Stimulated activated CD4-positive, alpha-beta T cell treated with anti-CD3 and anti-CD28 coated beads, TNF-alpha, amount 100 ng/mL, for 24 hours (primary cell): ENCODE measurements around the gene MAP4K1.
A peak's percentile ranks its signal among the peaks of the same experiment; 100 is the strongest.
"Not testable (repeated sequence)": the region's sequence is repeated elsewhere in the genome, so short reads cannot be mapped to it uniquely, and the experiment has no call there.

Source experiments
- DNase-seq, 3 experiments: peaks; one replicate each; pipeline ENCODE4 v3.0.0-alpha.2; 2020; ENCODE audit warnings: low read depth in 3 of 3

MAP4K1 gene

DNA sequence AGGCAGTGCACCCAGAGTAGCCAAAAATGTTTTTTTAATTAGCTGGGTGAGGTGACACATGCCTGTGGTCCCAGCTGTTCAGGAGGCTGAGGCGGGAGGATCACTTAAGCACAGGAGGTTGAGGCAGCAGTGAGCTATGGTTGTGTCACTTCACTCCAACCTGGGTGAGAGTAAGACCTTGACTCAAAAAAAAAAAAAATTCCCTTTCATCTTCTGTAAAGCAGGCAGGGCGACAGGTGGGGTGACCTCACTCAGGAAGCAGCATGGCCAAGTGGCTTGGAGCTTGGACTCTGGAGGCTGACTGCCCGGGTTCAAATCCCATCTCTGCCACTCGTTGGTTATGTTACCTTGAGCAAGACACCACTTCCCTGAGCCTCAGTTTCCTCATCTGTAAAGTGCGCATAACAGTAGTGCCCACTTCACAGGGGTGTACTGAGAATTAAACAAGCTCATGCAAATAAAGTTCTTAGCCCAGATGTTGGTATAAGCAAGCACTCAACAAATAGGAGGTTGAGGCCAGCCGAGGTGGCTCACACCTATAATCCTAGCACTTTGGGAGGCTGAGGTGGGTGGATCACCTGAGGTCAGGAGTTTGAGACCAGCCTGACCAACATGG lies 48.3 kb downstream of the MAP4K1 start:
- no peak for DNase-seq

DNA sequence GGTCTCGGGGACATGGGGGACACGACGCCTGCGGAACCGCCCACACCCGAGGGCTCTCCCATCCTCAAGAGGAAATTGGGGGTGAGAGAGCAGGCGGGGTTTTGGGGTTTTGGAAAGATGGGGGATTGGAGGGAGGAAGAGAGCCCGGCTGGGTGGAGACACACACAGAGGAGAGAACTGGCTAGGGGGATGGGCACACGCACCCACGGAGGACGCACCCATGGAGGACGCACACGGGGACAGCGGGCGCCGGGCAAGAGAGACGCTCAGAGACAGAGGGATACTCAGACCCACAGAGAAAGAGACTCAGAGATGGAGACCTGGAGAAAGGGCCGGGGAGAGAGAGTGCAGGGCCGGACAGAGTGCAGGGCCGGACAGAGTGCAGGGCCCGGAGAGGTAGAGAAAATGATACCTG lies 52.1 kb downstream of the MAP4K1 start:
- DNase-seq = no peak

DNA sequence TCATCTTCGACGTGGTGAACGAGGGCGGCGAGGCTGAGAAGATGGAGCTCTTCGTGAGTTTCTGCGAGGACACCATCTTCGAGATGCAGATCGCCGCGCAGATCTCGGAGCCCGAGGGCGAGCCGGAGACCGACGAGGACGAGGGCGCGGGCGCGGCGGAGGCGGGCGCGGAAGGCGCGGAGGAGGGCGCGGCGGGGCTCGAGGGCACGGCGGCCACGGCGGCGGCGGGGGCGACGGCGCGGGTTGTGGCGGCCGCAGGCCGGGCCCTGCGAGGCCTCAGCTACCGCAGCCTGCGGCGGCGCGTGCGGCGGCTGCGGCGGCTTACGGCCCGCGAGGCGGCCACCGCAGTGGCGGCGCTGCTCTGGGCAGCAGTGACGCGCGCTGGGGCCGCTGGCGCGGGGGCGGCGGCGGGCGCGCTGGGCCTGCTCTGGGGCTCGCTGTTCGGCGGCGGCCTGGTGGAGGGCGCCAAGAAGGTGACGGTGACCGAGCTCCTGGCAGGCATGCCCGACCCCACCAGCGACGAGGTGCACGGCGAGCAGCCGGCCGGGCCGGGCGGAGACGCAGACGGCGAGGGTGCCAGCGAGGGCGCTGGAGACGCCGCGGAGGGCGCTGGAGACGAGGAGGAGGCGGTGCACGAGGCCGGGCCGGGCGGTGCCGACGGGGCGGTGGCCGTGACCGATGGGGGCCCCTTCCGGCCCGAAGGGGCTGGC lies 52.6 kb downstream of the MAP4K1 start:
- no peak for DNase-seq

DNA sequence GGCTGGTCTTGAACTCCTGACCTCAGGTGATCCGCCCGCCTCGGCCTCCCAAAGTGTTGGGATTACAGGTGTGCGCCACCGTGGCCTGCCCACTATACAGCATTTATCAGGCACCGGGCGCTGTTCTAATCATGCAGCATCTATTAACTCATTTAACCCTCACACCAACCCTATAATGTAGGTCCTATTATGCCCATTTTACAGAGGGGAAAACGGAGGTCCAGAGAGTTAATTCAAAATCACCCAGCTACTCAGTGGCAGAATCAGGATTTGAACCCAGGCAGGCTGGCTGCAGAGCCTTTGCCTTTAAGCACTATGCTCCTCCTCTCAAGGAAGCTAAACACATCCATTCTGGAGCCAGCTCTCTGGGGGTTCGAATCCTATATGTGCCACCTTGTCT lies 54.3 kb downstream of the MAP4K1 start:
- no peak for DNase-seq

- DNase-seq = no peak
Observed at GRCh38 chr19:38562096-38562495, 55.7 kb downstream of the MAP4K1 start.

GRCh38 chr19:38561658-38562057 lies 56.1 kb downstream of the MAP4K1 start:
- DNase-seq = no peak

DNA sequence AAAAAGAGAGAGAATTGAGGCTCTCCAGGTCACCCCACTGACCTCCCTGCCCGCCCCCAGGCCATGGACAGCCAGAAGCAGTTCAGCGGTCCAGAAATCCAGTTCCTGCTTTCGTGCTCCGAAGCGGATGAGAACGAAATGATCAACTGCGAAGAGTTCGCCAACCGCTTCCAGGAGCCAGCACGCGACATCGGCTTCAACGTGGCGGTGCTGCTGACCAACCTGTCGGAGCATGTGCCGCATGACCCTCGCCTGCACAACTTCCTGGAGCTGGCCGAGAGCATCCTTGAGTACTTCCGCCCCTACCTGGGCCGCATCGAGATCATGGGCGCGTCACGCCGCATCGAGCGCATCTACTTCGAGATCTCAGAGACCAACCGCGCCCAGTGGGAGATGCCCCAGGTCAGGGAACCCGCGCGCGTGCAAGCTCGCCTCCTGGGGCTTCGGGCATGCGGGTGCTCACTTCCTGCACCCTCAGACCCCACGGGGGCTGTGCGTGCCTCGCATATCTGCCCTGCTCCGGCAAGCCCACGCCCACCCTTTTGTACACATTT lies 56.6 kb downstream of the MAP4K1 start:
- DNase-seq = no peak

- DNase-seq = no peak
Observed at GRCh38 chr19:38559428-38560401, 58.0 kb downstream of the MAP4K1 start.

- not testable (repeated sequence) for DNase-seq
Observed at GRCh38 chr19:38558933-38559332, 58.8 kb downstream of the MAP4K1 start.

- peak in 1 of 3 experiments; percentile 33 for DNase-seq
Observed at GRCh38 chr19:38557205-38557799, 60.5 kb downstream of the MAP4K1 start.

- DNase-seq = no peak
Observed at GRCh38 chr19:38556521-38557174, 61.1 kb downstream of the MAP4K1 start.

GRCh38 chr19:38555200-38555599 lies 62.6 kb downstream of the MAP4K1 start:
- no peak for DNase-seq

GRCh38 chr19:38554676-38555141 lies 63.0 kb downstream of the MAP4K1 start:
- no peak for DNase-seq

- DNase-seq = not testable (repeated sequence)
Observed at GRCh38 chr19:38553239-38553638, 64.5 kb downstream of the MAP4K1 start.

DNA sequence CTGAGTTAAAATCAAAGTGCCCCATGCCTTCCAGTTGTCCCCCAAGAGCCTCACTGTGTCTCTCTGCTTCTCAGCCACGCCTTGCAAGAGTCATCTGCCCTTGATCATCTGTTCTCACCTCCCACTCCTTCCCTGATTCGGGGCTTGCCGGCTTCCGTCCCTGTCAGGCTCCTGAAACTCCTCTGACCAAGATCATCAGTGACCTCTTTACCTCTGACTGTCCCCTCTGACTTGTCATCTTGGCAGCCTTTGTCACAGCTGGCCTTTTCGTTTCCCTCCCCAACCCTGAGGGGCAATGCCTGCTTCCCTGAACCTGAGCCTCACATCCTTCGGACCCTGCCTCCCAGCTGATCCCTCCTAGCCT lies 66.3 kb downstream of the MAP4K1 start:
- DNase-seq = peak in 2 of 3 experiments; percentile 38 to 63

GRCh38 chr19:38550376-38550775 lies 67.4 kb downstream of the MAP4K1 start:
- no peak for DNase-seq

- no peak for DNase-seq
Observed at GRCh38 chr19:38549942-38550341, 67.8 kb downstream of the MAP4K1 start.

DNA sequence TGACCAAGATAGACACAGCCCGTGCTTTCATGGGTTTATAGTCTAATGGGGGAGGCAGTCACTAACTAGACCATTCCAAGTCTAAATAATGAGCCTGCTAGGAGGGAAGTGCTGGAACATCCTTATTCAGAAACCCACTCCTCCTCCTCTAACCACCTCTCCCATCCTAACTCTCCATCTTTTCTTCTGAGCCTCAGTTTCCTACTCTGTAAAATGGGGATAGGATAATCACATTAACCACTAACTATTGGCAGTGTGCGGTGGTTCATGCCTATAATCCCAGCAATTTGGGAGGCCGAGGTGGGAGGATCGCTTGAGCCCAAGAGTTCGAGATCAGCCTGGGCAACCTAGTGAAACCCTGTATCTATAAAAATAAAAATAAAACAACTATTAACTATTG lies 68.7 kb downstream of the MAP4K1 start:
- DNase-seq = no peak

GRCh38 chr19:38547421-38547820 lies 70.3 kb downstream of the MAP4K1 start:
- no peak for DNase-seq

GRCh38 chr19:38545596-38545995 lies 72.2 kb downstream of the MAP4K1 start:
- DNase-seq = no peak
